Measurements from ENCODE around the gene PUSL1.

GRCh38 chr1:1344655-1345361 is 36.4 kb downstream of the PUSL1 start:
- TF ChIP-seq, protein P1, sequence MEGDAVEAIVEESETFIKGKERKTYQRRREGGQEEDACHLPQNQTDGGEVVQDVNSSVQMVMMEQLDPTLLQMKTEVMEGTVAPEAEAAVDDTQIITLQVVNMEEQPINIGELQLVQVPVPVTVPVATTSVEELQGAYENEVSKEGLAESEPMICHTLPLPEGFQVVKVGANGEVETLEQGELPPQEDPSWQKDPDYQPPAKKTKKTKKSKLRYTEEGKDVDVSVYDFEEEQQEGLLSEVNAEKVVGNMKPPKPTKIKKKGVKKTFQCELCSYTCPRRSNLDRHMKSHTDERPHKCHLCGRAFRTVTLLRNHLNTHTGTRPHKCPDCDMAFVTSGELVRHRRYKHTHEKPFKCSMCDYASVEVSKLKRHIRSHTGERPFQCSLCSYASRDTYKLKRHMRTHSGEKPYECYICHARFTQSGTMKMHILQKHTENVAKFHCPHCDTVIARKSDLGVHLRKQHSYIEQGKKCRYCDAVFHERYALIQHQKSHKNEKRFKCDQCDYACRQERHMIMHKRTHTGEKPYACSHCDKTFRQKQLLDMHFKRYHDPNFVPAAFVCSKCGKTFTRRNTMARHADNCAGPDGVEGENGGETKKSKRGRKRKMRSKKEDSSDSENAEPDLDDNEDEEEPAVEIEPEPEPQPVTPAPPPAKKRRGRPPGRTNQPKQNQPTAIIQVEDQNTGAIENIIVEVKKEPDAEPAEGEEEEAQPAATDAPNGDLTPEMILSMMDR (optimal IDR thresholded peaks at IDR 0.05 in 1 of 3, IDR thresholded peaks at IDR 0.05 in 1 of 3, conservative IDR thresholded peaks at IDR 0.05 in 1 of 3; ENCODE audit: extremely low read depth in 1 of 3, insufficient read depth in 2 of 3, low read length in 3 of 3) = peak in 1 of 3 experiments; percentile 46
- no peak for TF ChIP-seq EZH2 (IDR thresholded peaks at IDR 0.05; ENCODE audit: low read length)

Data from keratinocyte (primary cell).